HG02938 (cell line): Measurements from ENCODE around the gene SORT1.
A peak's percentile ranks its signal among the peaks of the same experiment; 100 is the strongest.
"Not testable (repeated sequence)": the region's sequence is repeated elsewhere in the genome, so short reads cannot be mapped to it uniquely, and the experiment has no call there.

Experiments
- ATAC-seq: cut with Tn5 transposase; IDR thresholded peaks from one replicate; pipeline ENCODE4 v1.9.1; 2021; ENCODE audit warnings: mild to moderate bottlenecking, moderate library complexity; ENCODE audit not compliant: unreplicated experiment

Gene SORT1

DNA sequence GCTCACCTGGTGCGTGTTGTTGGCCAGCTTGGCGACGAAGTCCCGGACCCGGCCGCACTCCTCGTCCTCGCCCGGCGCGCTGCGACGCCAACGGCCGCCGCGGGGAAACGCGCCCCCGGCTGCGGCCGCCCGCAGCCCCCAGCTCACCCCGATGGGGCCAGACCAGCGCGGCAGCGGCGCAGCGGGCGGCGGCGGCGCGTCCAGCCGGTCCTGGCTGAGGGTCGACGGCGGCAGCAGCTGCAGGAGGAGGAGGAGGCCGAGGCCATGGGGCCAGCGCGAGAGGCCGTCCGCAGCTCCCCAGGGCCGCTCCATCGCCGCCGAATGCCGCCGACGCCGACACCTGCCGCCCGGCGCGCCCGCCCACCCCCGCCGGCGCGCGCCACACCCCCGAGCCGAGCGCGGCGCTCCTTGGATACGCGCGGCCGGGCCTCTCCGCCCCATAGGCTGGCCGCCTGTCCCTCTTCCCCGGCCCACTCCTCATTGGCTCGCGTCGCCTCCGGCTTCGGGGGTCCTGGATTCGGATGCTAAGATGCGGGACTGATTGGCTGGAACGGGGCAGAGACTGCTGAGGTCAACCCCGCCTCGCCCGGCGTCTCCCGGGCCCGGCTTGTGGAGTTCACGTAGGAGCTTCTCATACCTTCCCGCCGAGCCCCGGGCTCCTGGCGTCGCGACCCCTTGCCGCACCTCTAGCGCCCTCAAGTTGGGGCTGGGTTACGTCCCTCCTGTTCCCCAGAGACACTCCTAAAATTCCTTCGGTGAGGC is at the start of gene SORT1:
SORT1 (minus strand) TSS at position 338 of the 762 bp plus-strand sequence; CDS start at position 312, 26 bp downstream.
- ATAC-seq, result no peak

DNA sequence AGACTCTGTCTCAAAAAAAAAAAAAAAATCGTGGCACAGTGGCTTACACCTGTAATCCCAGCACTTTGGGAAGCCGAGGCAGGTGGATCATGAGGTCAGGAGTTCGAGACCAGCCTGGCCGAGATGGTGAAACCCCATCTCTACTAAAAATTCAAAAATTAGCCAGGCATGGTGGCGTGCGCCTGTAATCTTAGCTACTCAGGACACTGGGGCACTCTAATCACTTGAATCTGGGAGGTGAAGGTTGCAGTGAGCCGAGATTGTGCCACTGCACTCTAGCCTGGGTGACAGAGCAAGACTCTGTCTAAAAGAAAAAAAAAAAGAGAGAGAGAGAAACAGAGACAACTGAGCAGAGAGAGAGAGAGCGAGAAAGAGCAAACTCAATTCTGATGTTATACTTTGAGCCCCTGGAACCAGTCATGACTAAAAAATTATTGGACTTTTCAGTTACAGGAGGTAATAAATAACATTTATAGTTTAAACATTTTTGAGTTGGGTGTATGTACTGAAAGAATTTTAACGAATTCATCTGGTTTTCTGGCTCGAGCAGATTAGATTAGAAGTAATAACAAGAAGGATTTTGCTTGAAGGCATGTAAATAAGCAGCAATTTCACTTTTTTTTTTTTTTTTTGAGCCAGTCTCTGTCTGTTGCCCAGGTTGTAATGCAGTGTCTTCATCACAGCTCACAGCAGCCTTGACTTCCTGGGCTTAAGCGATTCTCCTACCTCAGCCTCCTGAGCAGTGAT is 48.4 kb upstream of the SORT1 start:
- not testable (repeated sequence) for ATAC-seq

DNA sequence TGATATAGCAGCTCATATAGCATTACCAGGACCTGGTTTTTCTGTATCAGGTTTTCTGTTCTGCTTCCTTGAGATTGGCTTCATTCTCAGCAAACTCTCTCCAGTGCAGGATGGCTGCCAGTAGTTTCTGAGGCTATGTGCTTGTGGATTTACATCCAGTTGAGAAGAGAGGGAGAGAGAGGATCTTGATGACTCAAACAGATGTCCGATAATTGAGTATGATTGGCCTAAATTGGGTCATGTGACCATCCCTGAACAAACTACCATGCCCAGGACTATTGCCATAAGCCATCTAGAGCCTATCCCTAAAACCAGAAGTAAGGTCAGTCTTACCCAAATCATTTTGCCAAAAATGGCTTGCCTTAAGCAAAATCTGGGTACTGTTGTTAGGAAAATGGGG is 46.6 kb upstream of the SORT1 start:
- ATAC-seq, result no peak

DNA sequence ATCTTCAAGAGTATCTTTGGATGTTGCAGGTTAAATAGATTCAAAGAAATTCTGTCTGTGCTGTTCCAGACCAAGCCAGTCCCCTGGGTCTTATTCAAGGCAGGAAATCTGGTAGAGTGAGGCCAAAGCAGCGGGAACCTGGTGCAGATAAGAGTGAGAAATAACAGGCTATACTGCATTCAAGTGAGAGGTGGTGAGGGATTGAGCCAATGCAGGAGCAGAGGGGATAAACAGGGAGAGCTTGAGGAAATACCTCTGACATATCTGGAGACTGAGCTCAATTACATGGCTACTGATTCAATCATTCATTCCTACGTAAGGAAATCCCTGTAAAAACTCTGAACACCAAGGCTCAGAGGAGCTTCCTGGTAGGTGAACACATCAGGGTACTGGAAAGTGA is 45.8 kb upstream of the SORT1 start:
- ATAC-seq, result no peak

DNA sequence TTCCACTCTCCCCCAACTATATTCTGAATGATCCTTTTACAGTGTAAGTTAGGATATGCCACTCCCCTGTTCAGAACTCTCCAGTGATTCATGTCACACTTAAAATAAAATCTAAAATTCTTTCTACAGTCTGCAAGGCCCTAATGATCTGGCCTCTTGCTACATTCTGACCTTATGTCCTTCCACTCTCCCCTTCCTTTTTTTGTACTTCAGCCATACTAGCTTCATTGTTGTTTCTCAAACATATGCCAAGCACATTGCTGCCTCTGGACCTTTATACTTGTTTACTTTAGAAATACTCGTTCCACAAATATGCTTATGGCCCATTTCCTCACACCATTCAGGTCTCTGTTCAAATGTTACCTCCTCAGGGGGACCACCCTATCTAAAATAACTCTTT is 43.4 kb upstream of the SORT1 start:
- no peak for ATAC-seq

DNA sequence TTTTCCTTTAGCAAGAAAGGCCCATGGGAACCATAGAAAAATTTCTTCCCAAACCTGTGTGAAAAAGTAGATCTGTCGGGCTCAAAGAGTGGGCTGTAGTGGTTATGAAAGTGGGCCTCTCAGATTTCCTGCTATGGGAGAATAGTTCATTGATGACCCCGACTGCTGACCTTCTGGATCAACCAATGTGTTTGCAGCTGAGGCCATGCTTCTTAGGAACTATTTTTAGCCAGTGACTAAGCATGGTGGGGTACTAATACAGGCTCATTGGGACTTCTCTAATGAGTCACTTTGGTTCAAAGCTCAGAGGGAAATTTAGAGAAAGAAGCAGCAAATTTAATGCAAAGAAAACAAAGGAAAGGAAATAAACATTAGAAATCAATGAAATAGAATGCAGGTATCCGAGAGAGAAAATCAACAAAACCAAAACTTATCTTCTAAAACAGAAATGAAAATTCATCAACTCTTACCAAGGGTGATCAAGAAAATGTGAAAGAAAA is 41.1 kb upstream of the SORT1 start:
- no peak for ATAC-seq

DNA sequence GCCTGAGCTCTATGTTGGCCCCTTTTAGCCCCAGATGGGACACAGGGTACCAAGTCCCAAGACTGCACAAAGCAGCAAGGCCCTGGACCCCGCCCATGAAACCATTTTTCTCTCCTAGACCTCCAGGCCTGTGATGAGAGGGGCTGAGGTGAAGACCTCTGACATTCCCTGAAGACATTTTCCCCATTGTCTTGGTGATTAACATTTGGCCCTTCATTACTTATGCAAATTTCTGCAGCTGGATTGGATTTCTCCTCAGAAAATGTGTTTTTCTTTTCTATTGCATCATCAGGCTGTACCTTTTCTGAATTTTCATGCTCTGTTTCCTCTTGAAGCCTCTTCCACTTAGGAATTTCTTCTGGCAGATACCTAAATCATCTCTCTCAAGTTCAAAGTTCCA is 36.8 kb upstream of the SORT1 start:
- ATAC-seq, result no peak

DNA sequence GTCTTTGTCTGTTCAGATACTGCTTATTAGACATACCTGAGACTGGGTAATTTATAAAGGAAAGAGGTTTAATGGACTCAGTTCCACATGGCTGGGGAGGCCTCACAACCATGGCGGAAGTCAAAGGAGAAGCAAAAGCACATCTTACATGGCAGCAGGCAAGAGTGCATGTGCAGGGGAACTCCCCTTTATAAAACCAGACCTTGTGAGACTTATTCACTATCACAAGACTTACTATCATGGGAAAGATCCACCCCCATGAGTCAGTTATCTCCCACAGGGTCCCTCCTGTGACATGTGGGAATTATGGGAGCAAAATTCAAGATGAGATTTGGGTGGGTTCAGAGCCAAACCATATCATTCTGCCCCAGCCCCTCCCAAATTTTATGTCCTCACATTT is 35.6 kb upstream of the SORT1 start:
- ATAC-seq, result no peak

DNA sequence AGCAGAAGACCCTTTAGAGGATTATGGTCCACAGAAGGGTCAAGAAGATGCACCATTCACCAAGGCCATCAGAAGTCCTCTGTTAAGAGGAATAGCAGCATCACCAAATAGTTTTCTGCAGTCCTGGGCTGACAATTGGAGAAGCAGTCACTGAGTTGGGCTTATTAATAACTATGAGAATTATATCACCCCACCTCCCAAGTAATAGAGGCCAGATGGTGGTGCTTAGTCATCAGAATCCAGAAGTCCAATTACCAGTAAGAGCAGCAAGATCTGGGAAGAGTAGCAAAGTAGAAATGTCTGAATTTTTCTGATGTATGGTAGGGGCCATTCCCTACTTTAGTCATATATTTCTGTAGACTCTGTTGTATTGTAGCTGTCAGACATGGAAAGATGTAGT is 34.6 kb upstream of the SORT1 start:
- ATAC-seq, result no peak

DNA sequence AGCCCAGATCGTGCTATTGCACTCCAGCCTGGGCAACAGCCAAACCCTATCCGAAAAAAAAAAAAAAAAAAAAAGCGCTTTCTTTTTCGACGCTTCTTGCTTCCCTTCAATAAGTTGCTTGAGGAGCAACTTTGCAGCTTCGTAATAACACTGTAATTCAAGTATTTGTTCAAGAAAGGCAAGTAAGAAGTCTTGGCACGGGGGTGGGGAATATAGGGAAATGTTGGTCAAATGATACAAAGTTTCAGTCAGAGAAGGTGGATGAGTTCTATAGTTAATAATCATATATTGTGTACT is 29.4 kb upstream of the SORT1 start:
- ATAC-seq, result no peak

DNA sequence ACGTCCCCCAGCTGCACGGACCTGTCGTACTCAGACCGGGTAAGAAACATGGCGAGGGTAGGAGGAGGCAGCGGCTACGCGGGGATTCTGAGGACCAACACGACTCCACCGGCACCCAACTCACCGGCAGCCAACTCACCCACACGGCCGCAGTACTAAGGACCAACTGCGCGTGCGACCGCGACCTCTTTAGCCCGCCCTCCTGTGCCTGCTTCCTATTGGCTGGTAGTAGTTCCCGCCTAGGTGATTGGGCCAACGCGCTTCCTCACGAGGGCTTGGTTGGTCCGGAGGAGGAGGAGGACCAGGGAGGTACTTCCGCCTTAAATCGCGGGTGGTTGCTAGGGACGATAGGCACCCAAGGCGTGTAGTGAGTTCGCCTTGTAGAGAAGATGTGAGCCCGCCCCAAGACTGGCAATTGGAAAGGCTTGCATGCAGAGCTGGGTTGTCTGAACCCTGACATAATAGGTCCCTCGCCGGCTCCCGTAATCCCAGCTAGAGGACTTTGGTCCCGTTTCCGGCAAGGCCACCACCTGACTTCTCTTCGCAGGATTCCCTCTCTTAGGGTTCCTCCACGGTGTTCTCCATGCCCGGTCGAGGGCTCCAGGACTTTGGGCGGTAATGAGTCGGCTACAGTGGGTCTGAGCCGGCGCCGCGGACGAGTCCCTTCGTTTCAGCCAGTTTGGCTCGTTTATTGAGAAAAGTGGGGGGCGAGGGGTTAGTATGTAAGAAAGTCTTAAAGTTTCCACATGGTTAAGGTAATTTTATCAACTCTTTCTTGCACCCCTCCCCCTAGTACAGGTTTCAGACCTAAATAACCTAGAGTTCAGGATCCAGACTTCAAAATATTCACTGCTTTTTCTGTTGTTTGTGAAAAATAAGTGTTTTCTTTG is 28.8 kb upstream of the SORT1 start, which contains the start of gene PSMA5:
PSMA5 (minus strand) TSS at position 168 of the 890 bp plus-strand sequence; CDS start at position 50, 118 bp downstream.
- ATAC-seq, result peak; percentile 96

DNA sequence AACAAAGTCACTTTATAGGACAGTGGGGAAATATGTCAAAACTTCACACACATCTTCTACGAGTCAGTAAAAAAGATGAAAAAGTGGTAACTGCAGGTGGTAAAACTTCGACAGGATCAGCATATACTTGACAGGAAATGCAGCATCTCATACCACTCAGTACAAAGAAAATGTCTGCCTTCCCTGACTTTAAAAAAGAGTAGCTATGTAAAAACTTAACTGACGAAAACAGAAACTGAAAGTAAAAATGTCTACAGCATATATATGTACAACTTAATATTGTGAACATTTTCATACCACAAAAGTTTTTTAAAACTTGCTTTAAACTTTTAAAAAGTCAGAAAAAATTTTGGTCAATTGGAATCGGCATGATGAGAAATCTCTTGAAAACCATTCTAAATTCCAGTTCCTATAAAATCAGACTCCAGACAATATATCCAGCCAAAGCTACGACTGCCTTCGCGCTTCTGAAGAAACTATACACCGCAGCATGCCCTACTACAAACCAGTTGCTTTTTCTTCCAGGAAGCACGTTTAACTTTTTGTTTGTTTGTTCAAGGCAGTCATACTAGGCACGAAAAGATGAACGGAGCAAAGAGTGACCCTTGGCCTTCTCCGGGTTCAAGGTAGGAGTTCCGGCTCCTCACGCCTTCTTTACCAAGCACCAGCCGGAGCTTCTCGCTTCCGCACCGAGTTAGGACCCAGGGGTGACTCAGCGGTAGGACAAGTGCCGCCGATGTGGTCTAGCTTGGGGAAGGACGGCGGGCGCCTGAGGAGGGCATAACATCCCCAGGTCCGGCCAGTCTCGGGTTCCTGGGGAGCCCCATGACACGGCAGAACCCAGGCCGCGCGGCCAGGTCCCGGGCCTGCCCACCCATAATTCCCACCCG is 27.9 kb upstream of the SORT1 start:
- ATAC-seq, result peak; percentile 18

DNA sequence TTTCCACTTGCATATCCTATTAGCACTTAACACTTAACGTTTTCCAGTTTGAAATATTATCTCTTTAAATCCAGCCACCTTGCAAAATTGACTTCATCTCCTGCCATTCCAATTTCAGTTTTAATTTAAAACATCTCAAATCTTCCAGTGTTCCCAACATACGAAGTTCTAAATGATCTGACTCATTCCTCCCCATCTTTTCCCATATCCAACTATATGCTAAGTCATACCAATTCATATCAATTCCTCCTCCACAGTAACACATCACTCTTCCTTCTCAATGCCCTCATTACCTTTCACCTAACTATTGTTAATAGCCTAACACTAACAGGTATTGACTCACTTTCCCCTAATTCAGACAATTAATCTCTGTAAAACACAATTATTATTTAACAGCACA is 25.8 kb upstream of the SORT1 start:
- ATAC-seq, result no peak

DNA sequence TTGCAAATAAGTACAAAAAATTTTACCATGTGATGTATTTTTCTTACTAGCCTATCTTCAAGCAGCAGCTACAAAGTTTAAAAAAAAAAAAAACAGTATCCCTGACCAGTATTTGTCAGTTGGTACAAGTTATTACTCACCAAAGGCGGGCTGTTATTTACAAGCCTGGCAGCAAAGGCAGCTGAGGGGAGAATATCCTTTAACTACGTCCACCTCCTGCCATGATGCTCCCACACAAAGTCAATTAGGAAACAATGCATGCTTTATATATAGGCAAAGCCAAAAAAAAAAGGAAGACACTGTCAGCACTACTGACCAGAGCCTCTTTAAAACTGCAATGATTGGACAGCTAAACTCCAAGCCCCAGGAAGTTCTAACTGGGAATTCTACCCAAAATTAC is 14.8 kb upstream of the SORT1 start:
- no peak for ATAC-seq

DNA sequence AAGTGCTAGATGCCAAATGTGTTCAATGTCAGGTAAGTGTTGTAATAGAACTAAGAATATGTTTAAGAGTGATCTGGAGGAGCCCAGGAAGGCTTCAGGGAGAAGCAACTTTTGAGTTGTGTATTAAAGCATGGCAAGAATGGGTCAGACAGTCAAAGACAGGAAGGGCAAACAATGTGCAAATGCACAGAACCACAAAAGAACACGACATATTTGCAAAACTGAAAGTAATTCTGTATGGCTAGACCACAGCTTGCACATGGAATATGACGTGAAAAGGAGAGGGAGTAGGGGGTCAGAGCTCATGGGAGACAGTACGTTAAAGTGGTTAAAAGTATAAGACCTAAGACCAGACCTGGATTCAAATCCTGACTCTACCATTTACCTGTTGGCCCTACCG is 7.1 kb upstream of the SORT1 start:
- no peak for ATAC-seq

DNA sequence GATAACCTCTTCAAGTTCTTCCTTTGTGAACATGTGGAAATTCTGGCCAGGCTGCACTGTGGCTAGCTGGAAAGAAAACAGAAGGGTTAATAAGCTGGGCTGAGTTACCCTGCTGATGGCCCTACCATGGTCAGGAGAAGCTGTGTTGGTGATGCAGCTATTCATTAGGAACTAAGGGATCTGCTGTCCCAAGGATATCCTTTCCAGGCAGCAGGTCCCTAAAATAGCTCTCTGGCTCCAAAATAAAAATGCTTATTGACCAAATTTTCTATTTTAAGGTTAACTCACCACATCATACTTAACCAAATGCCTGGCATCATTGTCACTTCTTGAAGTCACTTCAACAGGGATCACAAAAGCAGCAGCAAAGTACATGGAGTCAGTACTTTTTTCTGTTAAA is 4.3 kb upstream of the SORT1 start:
- no peak for ATAC-seq

DNA sequence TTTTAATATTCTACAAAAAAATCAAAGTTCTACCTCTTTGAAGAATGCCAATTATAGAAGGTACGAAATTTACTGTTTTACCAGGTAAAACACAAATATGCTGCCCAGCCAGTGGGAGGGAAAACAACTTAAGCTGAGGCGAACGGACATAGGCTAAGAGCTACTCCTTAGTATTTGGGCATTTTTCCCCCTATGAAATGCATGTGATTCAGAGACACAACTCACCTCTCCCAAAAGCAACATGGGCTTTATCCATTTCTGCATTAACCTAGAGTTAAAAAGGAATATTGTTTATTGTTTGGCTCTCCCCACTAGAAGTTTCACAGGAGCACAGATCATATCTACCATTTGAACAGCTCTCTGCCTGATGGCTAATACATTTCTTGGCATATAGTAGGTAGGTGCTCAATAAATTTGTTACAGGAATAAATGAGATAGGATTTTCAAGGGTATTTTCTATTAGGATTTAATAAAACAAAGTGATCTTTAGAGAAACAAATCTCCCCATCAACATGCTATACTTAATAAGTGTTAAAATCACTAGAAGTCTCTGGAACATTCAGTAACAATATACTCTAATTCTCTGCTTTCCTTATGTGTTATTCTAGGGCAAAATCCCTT is 2.4 kb upstream of the SORT1 start:
- ATAC-seq, result no peak

DNA sequence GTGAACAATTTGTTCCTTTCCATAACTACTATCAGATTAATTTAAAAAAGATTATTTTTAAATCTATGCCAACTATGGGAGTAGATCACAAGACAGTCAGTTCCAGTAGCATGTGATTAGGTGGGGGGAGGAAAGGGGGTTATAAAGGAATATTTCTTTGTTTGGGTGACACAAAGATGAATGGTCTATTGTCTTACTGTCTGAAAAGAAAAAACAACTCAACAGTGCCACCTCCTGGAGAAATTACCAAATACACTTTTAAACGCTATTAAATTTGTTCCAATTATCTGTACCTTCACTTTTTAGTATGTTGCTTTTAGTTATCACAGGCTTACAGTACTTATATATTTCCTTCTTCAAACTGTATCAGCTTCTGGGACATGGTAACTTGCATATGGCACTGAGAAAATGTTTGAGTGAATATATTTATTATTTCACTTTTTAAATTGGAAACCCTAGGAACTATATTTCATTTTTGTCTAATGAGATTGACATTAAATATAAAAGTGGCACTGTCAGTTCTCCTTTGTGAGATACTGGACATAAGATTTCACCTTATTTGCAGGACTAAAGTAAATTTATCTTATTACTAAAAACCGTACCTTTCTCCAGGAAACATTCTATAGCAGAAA is 1.7 kb upstream of the SORT1 start:
- no peak for ATAC-seq
